Measurements from ENCODE around the gene CALM3.

DNA sequence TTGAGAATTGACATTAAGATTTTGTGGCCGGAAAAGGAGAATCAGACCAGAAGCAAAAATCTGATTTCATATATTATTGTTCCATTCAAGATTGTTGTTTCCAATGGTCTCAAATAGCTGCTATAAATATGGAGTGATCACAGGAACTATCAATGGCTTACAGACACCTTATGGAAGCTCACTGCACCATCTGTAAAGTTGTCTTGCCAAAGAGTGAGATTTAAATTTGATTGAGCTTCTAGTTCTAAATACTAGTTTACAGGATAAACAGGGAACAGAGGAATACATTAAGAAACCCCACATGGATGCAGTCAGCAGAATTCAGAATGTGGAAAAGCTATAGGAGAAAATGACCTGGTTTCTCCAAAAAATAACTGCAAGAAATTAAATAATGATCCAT lies 47.0 kb upstream of the CALM3 start:
- TF ChIP-seq POLR2A (IDR thresholded peaks at IDR 0.05), result no peak
- TF ChIP-seq, protein P1, sequence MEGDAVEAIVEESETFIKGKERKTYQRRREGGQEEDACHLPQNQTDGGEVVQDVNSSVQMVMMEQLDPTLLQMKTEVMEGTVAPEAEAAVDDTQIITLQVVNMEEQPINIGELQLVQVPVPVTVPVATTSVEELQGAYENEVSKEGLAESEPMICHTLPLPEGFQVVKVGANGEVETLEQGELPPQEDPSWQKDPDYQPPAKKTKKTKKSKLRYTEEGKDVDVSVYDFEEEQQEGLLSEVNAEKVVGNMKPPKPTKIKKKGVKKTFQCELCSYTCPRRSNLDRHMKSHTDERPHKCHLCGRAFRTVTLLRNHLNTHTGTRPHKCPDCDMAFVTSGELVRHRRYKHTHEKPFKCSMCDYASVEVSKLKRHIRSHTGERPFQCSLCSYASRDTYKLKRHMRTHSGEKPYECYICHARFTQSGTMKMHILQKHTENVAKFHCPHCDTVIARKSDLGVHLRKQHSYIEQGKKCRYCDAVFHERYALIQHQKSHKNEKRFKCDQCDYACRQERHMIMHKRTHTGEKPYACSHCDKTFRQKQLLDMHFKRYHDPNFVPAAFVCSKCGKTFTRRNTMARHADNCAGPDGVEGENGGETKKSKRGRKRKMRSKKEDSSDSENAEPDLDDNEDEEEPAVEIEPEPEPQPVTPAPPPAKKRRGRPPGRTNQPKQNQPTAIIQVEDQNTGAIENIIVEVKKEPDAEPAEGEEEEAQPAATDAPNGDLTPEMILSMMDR (IDR thresholded peaks at IDR 0.05), result no peak

Data from thyroid gland (tissue), 4 donors.